ENCODE measurements around the gene SMC1A. TPM values are rescaled to one million over a fixed set of nuclear protein-coding genes. Genes with fewer than 3 reads are reported as not detected.

Gene SMC1A
- total and polyA plus RNA-seq, 2 of the 8 experiments (the other 6 are each of a cell fraction or from before 2014, with no cell fraction given), result 22.2 to 98.1 TPM

GRCh38 chrX:53379747-53380146, 42.7 kb downstream of the SMC1A start:
- Histone ChIP-seq H2AK5ac (ENCODE audit: low read depth, low read length) (no peak overlapping the region), H3K18ac (ENCODE audit: extremely low read depth, low read length) (no peak overlapping the region), H3K23me2 (ENCODE audit: low read depth, low read length) (no peaks in the 10 kb centered on the region), H3K23ac (ENCODE audit: insufficient read length) (no peak overlapping the region), H2BK15ac (ENCODE audit: low read length) (no peak overlapping the region), H4K5ac (ENCODE audit: insufficient read length, low read depth, low read length) (no peak overlapping the region), H4K20me1 (replicated peaks in 1 of 2; ENCODE audit: control insufficient read depth in 1 of 2, insufficient read depth in 2 of 2, low read length in 2 of 2) (peaks cover 0 to 1% of the 10 kb centered on the region in 2 experiments), H3K4me1 (replicated peaks in 1 of 4; ENCODE audit: control insufficient read depth in 3 of 4, insufficient read depth in 4 of 4, low read length in 3 of 4) (no peaks in the 10 kb centered on the region), H2BK12ac (ENCODE audit: low read depth, low read length) (no peak overlapping the region), H3K36me3 (ENCODE audit: control insufficient read depth in 2 of 4, insufficient read depth in 4 of 4, low read length in 3 of 4) (peaks cover 8 to 44% (median 33%) of the 10 kb centered on the region in 4 experiments; a peak in 7 of 8 replicates), H3K4me2 (ENCODE audit: insufficient read depth in 1 of 2, low read depth in 2 of 2, low read length in 2 of 2) (no peak overlapping the region), H3K9ac (replicated peaks in 1 of 4; ENCODE audit: extremely low read depth in 1 of 4, low read depth in 3 of 4, low read length in 3 of 4) (no peak overlapping the region), H2AFZ (ENCODE audit: low read length) (no peak overlapping the region), H3K56ac (replicated peaks; ENCODE audit: insufficient read length, low read depth, low read length) (no peak overlapping the region), H4K8ac (ENCODE audit: extremely low read depth, insufficient read depth, low read length) (no peak overlapping the region), H3K4ac (replicated peaks; ENCODE audit: insufficient read length, low read depth, low read length) (no peak overlapping the region), H3K14ac (ENCODE audit: insufficient read length) (no peak overlapping the region), H2BK20ac (ENCODE audit: low read length) (no peak overlapping the region), H3K27ac (ENCODE audit: low read depth, low read length) (no peak overlapping the region), H2BK5ac (ENCODE audit: low read depth, low read length) (no peak overlapping the region), H3K79me1 (ENCODE audit: low read depth, low read length) (no peaks in the 10 kb centered on the region), H3K27me3 (replicated peaks in 1 of 4; ENCODE audit: control insufficient read depth in 3 of 4, extremely low read depth in 1 of 4, insufficient read depth in 3 of 4, low read length in 3 of 4) (no peaks in the 10 kb centered on the region), H3K79me2 (ENCODE audit: control insufficient read depth in 1 of 2, insufficient read depth in 2 of 2, low read length in 2 of 2) (no peaks in the 10 kb centered on the region), H3K9me3 (ENCODE audit: insufficient read depth in 2 of 2, low read depth in 1 of 2, low read length in 1 of 2) (no peaks in the 10 kb centered on the region), H2BK120ac (replicated peaks; ENCODE audit: low read depth, low read length) (no peak overlapping the region), H3K4me3 (ENCODE audit: extremely low read depth in 1 of 4, insufficient read depth in 2 of 4, low read depth in 3 of 4, low read length in 4 of 4) (no peak overlapping the region), H4K91ac (replicated peaks; ENCODE audit: insufficient read length, low read length) (no peak overlapping the region)
- ChIA-PET CTCF (ENCODE audit: partially characterized antibody) (interaction anchor here (1.0 to 4.6 kb wide), 3 partner anchors 66 to 141 kb away, joined by 3 to 31 read pairs (median 3); no protein-coding TSS in a partner anchor), POLR2A (ENCODE audit: partially characterized antibody) (interaction anchor here (1.5 kb wide), 1 partner anchor 43 kb away, joined by 4 read pairs; the partner anchor contains the start of gene RIBC1)
- FAIRE-seq (no peak), DNase-seq (ENCODE audit: low read depth in 1 of 2, low spot score in 2 of 2) (no peak)
- WGBS, 2 experiments (ENCODE audit: extremely low coverage in 1 of 2, insufficient coverage in 1 of 2, insufficient read length in 1 of 2, insufficient replicate concordance in 2 of 2, low coverage in 1 of 2, low lambda C conversion rate in 2 of 2, missing lambda C conversion rate in 1 of 2), result 94% methylated on average over 4 of the region's 4 CpGs; no CpG with 5 or more reads in 1 of the 2 experiments
- no peak for TF ChIP-seq SIRT6 (IDR thresholded peaks at IDR 0.05; ENCODE audit: low read length)
- no peak for TF ChIP-seq GABPA (IDR thresholded peaks at IDR 0.05; ENCODE audit: borderline replicate concordance, insufficient read depth, low read length)
- TF ChIP-seq RBBP5 (IDR thresholded peaks at IDR 0.05; ENCODE audit: borderline replicate concordance, low read depth, low read length), result no peak
- TF ChIP-seq SP1 (IDR thresholded peaks at IDR 0.05; ENCODE audit: low read depth, low read length), result no peak
